CD4-positive, alpha-beta T cell (primary cell): ENCODE data around the gene RNF167. TPM values are rescaled to one million over a fixed set of nuclear protein-coding genes. Genes with fewer than 3 reads are reported as not detected.

ENCODE experiments used
- ATAC-seq: fragments of 200-7000 bp; cut with Tn5 transposase; one replicate; pipeline ENCODE4 v1.10.0; 2022; ENCODE audit warnings: mild to moderate bottlenecking; ENCODE audit not compliant: poor library complexity
- CTCF ChIA-PET: fragments of 350-600 bp; sonication (Branson Sonifier 250); formaldehyde crosslinking; loops from one replicate; lab custom pipeline; 2021; ENCODE audit warnings: antibody characterized with exemption, inconsistent platforms; lab: Charles Lee
- POLR2A ChIA-PET: fragments of 350-600 bp; sonication (Branson Sonifier 250); formaldehyde crosslinking; loops from one replicate; lab custom pipeline; 2021; ENCODE audit warnings: antibody characterized with exemption, inconsistent platforms; lab: Charles Lee
- DNase-seq, 14 experiments: peaks; one replicate each; pipeline ENCODE4 v3.0.0-alpha.2; 2013 to 2020; ENCODE audit warnings: mixed read lengths in 2 of 14
- H3K27ac ChIP-seq, 2 donors: one replicate each; pipeline versions ENCODE4 v1.5.1 to v1.7.0; 2013; ENCODE audit warnings: low read length in 2 of 2, low read depth in 1 of 2, mild to moderate bottlenecking in 1 of 2
- H3K27me3 ChIP-seq, 2 experiments: 1 replicate in 1 of 2; 2 replicates in 1 of 2; pipeline versions ENCODE4 v1.6.1 to v1.7.0; 2013; ENCODE audit warnings: low read length in 2 of 2, control low read depth in 1 of 2, mild to moderate bottlenecking in 1 of 2, moderate library complexity in 1 of 2; ENCODE audit not compliant: insufficient read depth in 2 of 2, control insufficient read depth in 1 of 2
- H3K36me3 ChIP-seq: one replicate; pipeline ENCODE4 v1.6.1; 2013; ENCODE audit warnings: low read length, control low read depth; ENCODE audit not compliant: insufficient read depth
- H3K4me1 ChIP-seq: one replicate; pipeline ENCODE4 v1.6.1; 2013; ENCODE audit warnings: low read length, control low read depth; ENCODE audit not compliant: insufficient read depth
- H3K4me3 ChIP-seq: one replicate; pipeline ENCODE4 v1.5.1; 2013; ENCODE audit warnings: mild to moderate bottlenecking, low read length, moderate library complexity
- H3K9me3 ChIP-seq, 2 experiments: 1 replicate in 1 of 2; 2 replicates in 1 of 2; pipeline versions ENCODE4 v1.6.1 to v1.7.0; 2013; ENCODE audit warnings: low read length in 2 of 2, mild to moderate bottlenecking in 2 of 2, control low read depth in 1 of 2, moderate library complexity in 1 of 2; ENCODE audit not compliant: control insufficient read depth in 1 of 2, insufficient read depth in 1 of 2
- H3K27ac Mint-ChIP-seq: one replicate; pipeline ENCODE4 v1.8.0; 2020; ENCODE audit warnings: mixed read lengths
- H3K27me3 Mint-ChIP-seq: one replicate; pipeline ENCODE4 v1.8.0; 2021; ENCODE audit warnings: mixed read lengths
- H3K36me3 Mint-ChIP-seq: one replicate; pipeline ENCODE4 v1.8.0; 2021; ENCODE audit warnings: low read depth, mixed read lengths
- H3K4me1 Mint-ChIP-seq: one replicate; pipeline ENCODE4 v1.8.0; 2021; ENCODE audit warnings: low read depth, mixed read lengths
- H3K4me3 Mint-ChIP-seq: one replicate; pipeline ENCODE4 v1.8.0; 2020; ENCODE audit warnings: mild to moderate bottlenecking, mixed read lengths
- H3K9me3 Mint-ChIP-seq: one replicate; pipeline ENCODE4 v1.8.0; 2020; ENCODE audit warnings: mixed read lengths
- intact Hi-C, 2 experiments: fragments of 100-400 bp; cut with DNase I in 1 of 2; cut with micrococcal nuclease in 1 of 2; formaldehyde crosslinking; loops; one replicate each; pipeline versions ENCODE4 v1.15.1 to v1.9.0; 2023 to 2025; cut with DNase I, micrococcal nuclease
- total RNA-seq, 174 experiments: library from RNA in 2 of 174; stranded (reverse) in 2 of 174; gene quantifications; one replicate each; pipeline ENCODE4 v1.2.3 and lab custom pipeline; 2021 to 2026
- TF ChIP-seq, protein P1 (sequence below): fragments of 200-600 bp; IDR thresholded peaks from one replicate; pipeline ENCODE4 v1.8.0; 2022; ENCODE audit warnings: antibody characterized with exemption, mild to moderate bottlenecking

The RNF167 gene
- total RNA-seq, 2 experiments from 2014 or later, result 59.3 to 62.8 TPM

DNA sequence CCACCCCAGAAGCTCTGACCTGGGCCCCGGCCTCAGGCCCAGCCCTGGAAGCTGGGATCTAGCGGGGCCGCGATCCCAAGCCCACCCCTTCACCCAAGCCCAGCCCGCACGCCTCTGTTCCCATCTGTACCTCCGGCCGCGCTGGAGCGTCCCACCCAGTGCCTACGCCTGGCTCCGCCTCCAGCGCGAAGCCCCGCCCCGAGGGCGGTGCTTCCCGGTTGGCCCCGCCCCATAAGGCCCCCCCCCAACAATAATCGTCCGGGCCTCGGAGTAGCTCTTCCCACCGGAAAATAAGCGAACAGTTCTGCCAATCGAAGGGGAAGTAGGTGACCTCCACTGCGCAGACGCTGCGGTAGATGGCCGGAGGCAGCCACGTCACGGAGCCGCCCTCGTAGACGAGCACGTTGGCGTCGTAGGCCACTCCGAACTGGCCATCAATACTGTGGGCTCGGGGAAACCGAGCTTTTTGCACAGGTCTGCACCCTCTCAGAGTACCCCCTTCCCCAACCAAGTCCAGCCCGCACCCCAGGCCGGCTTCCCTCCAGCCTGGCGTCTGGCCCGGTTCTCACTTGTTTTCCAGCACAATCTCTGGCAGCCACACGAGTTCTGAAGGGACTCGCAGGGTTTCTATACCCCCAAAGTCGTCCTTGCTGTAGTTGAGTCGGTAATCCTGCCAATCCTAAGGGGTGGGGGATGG lies 38.3 kb upstream of the RNF167 start:
- peaks cover 0 to 18% of the 10 kb centered on the region in 2 experiments for H3K9me3 ChIP-seq
- no peak overlapping the region for H3K27ac ChIP-seq
- TF ChIP-seq, protein P1, sequence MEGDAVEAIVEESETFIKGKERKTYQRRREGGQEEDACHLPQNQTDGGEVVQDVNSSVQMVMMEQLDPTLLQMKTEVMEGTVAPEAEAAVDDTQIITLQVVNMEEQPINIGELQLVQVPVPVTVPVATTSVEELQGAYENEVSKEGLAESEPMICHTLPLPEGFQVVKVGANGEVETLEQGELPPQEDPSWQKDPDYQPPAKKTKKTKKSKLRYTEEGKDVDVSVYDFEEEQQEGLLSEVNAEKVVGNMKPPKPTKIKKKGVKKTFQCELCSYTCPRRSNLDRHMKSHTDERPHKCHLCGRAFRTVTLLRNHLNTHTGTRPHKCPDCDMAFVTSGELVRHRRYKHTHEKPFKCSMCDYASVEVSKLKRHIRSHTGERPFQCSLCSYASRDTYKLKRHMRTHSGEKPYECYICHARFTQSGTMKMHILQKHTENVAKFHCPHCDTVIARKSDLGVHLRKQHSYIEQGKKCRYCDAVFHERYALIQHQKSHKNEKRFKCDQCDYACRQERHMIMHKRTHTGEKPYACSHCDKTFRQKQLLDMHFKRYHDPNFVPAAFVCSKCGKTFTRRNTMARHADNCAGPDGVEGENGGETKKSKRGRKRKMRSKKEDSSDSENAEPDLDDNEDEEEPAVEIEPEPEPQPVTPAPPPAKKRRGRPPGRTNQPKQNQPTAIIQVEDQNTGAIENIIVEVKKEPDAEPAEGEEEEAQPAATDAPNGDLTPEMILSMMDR, result no peak
- POLR2A ChIA-PET, result interaction anchor here (0.9 to 5.9 kb wide), 8 partner anchors 7 to 192 kb away, joined by 3 to 54 read pairs (median 6); partner anchors contain the start of genes CAMTA2, RNF167, SLC25A11 and SPAG7
- Mint-ChIP-seq H3K9me3 (no peaks in the 10 kb centered on the region), H3K27me3 (peaks cover 10% of the 10 kb centered on the region), H3K27ac (peak overlapping the region; percentile 94), H3K4me1 (peaks cover 37% of the 10 kb centered on the region), H3K36me3 (peaks cover 25% of the 10 kb centered on the region), H3K4me3 (peak overlapping the region; percentile 87)
- peak overlapping the region; percentile 81 for H3K4me3 ChIP-seq
- intact Hi-C loops, result loop anchor here (5.0 kb wide), 3 partner anchors 41 to 334 kb away; partner anchors contain the start of genes GLTPD2 (in 1 of the 2), RNF167 (in 1 of the 2), SLC25A11 (in 1 of the 2) and VMO1 (in 1 of the 2)
- H3K4me1 ChIP-seq, result peaks cover 52% of the 10 kb centered on the region
- peaks cover 2% of the 10 kb centered on the region for H3K36me3 ChIP-seq
- no peaks in the 10 kb centered on the region for H3K27me3 ChIP-seq
- CTCF ChIA-PET, result interaction anchor here (1.2 to 1.5 kb wide), 2 partner anchors 79 to 85 kb away, joined by 3 read pairs; partner anchors contain the start of gene CAMTA2
- no peak for ATAC-seq
- DNase-seq, result peak in 6 of 14 experiments; percentile 18 to 70 (median 33)

DNA sequence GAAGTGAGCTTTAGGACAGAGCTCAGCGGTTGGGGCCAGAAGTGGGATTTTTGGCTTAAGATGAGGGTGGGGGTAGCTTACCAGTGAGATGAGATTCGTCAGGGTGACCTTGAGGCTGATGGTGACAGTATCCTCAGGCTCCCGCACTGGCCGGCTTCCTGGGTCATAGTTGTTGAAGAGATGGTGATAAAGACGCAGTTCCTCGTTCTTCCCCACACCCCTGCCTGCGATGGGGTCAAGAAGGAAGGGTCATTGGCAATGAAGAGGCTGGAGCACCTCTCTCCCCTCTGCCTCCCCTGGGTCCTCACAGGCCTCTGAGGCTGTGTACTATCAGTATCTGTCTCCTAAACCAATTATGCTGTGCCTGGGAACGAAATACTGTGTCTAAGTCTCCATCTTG lies 37.5 kb upstream of the RNF167 start:
- ATAC-seq, result no peak

More for the DNA sequence above, 37.5 kb upstream of the RNF167 start:
- Histone ChIP-seq H3K4me1 (peaks cover 52% of the 10 kb centered on the region), H3K36me3 (no peaks in the 10 kb centered on the region), H3K27me3 (no peaks in the 10 kb centered on the region), H3K27ac (no peak overlapping the region), H3K9me3 (peaks cover 0 to 18% of the 10 kb centered on the region in 2 experiments), H3K4me3 (no peak overlapping the region)
- H3K4me1 Mint-ChIP-seq, result peaks cover 37% of the 10 kb centered on the region
- intact Hi-C loops, result loop anchor here (5.0 kb wide), 3 partner anchors 40 to 335 kb away; partner anchors contain the start of genes GLTPD2 (in 1 of the 2), RNF167 (in 1 of the 2), SLC25A11 (in 1 of the 2) and VMO1 (in 1 of the 2)
- ChIA-PET POLR2A (interaction anchor here (0.9 to 5.9 kb wide), 7 partner anchors 37 to 193 kb away, joined by 3 to 54 read pairs (median 4); partner anchors contain the start of genes PFN1, RNF167, SLC25A11 and SPAG7), CTCF (interaction anchor here (1.0 to 1.6 kb wide), 4 partner anchors 37 to 85 kb away, joined by 3 to 7 read pairs (median 4); partner anchors contain the start of genes CAMTA2, RNF167, SLC25A11 and SPAG7)
- peak overlapping the region; percentile 94 for H3K27ac Mint-ChIP-seq
- H3K36me3 Mint-ChIP-seq, result peaks cover 19% of the 10 kb centered on the region
- peak overlapping the region; percentile 76 for H3K4me3 Mint-ChIP-seq
- peak in 1 of 14 experiments; percentile 36 for DNase-seq
- H3K27me3 Mint-ChIP-seq, result peaks cover 10% of the 10 kb centered on the region
- H3K9me3 Mint-ChIP-seq, result no peaks in the 10 kb centered on the region
- TF ChIP-seq, protein P1, result no peak
